Liver (tissue), 9 donors: ENCODE data around the gene TBL1X. TPM values are rescaled to one million over a fixed set of nuclear protein-coding genes. Genes with fewer than 3 reads are reported as not detected.

Source experiments
- DNase-seq: peaks from one replicate; pipeline ENCODE4 v3.0.0-alpha.2; 2017; ENCODE audit warnings: low spot score
- H3K27ac ChIP-seq, 2 donors: one replicate each; pipeline ENCODE4 v1.7.0; 2013; ENCODE audit warnings: inconsistent platforms in 2 of 2, low read length in 2 of 2, control low read depth in 1 of 2, low read depth in 1 of 2, mild to moderate bottlenecking in 1 of 2
- H3K27me3 ChIP-seq, 4 donors: one replicate each; pipeline versions ENCODE4 v1.6.1 to v1.7.0; 2013; ENCODE audit warnings: low read length in 3 of 4, inconsistent platforms in 1 of 4, mild to moderate bottlenecking in 1 of 4, moderate library complexity in 1 of 4; ENCODE audit not compliant: control insufficient read depth in 4 of 4, insufficient read depth in 4 of 4
- H3K36me3 ChIP-seq, 4 donors: one replicate each; pipeline versions ENCODE4 v1.6.1 to v1.7.0; 2013; ENCODE audit warnings: low read length in 3 of 4, mild to moderate bottlenecking in 3 of 4, low read depth in 1 of 4, moderate library complexity in 1 of 4; ENCODE audit not compliant: control insufficient read depth in 4 of 4, insufficient read depth in 3 of 4
- H3K4me1 ChIP-seq, 4 donors: one replicate each; pipeline versions ENCODE4 v1.6.1 to v1.7.0; 2013; ENCODE audit warnings: low read length in 3 of 4, mild to moderate bottlenecking in 3 of 4, moderate library complexity in 1 of 4; ENCODE audit not compliant: control insufficient read depth in 4 of 4, insufficient read depth in 4 of 4
- H3K4me3 ChIP-seq, 3 donors: one replicate each; pipeline versions ENCODE4 v1.6.1 to v1.7.0; 2013; ENCODE audit warnings: low read length in 3 of 3, control low read depth in 1 of 3, low read depth in 1 of 3, mild to moderate bottlenecking in 1 of 3
- H3K9ac ChIP-seq, 2 donors: one replicate each; pipeline ENCODE4 v1.7.0; 2013; ENCODE audit warnings: low read length in 2 of 2, mild to moderate bottlenecking in 2 of 2, moderate library complexity in 2 of 2, control low read depth in 1 of 2, low read depth in 1 of 2
- H3K9me3 ChIP-seq, 4 donors: one replicate each; pipeline versions ENCODE4 v1.6.1 to v1.7.0; 2013; ENCODE audit warnings: low read length in 3 of 4; ENCODE audit not compliant: control insufficient read depth in 4 of 4
- EGR1 ChIP-seq, 2 donors: IDR thresholded peaks; 2 replicates each; pipeline ENCODE4 v1.6.1; 2016 to 2018; ENCODE audit warnings: antibody characterized with exemption in 2 of 2, low read depth in 2 of 2
- FOXA1 ChIP-seq: IDR thresholded peaks from 2 replicates; pipeline ENCODE4 v1.6.1; 2016; ENCODE audit warnings: antibody characterized with exemption
- FOXA2 ChIP-seq: IDR thresholded peaks from 2 replicates; pipeline ENCODE4 v1.6.1; 2016; ENCODE audit warnings: antibody characterized with exemption
- GABPA ChIP-seq, 2 donors: IDR thresholded peaks in 1 of 2; conservative IDR thresholded peaks in 1 of 2; 2 replicates each; pipeline ENCODE4 v1.6.1; 2016; ENCODE audit warnings: antibody characterized with exemption in 2 of 2, mild to moderate bottlenecking in 1 of 2, moderate library complexity in 1 of 2
- HNF4A ChIP-seq, 2 donors: conservative IDR thresholded peaks; 2 replicates each; pipeline ENCODE4 v1.6.1; 2016; ENCODE audit warnings: antibody characterized with exemption in 2 of 2, mild to moderate bottlenecking in 2 of 2
- HNF4G ChIP-seq: IDR thresholded peaks from 2 replicates; pipeline ENCODE4 v1.6.1; 2016; ENCODE audit warnings: antibody characterized with exemption
- JUND ChIP-seq, 2 donors: IDR thresholded peaks; 2 replicates each; pipeline ENCODE4 v1.6.1; 2016; ENCODE audit warnings: antibody characterized with exemption in 2 of 2
- NR2F2 ChIP-seq: IDR thresholded peaks from 2 replicates; pipeline ENCODE4 v1.6.1; 2016; ENCODE audit warnings: antibody characterized with exemption
- RAD21 ChIP-seq, 2 donors: IDR thresholded peaks; 2 replicates each; pipeline ENCODE4 v1.6.1; 2016; ENCODE audit warnings: antibody characterized with exemption in 2 of 2, mild to moderate bottlenecking in 2 of 2
- RXRA ChIP-seq, 2 donors: IDR thresholded peaks; 2 replicates each; pipeline ENCODE4 v1.6.1; 2017 to 2018; ENCODE audit warnings: antibody characterized with exemption in 2 of 2, mild to moderate bottlenecking in 1 of 2
- SP1 ChIP-seq: IDR thresholded peaks from 2 replicates; pipeline ENCODE4 v1.6.1; 2018; ENCODE audit warnings: antibody characterized with exemption, mild to moderate bottlenecking
- TAF1 ChIP-seq: conservative IDR thresholded peaks from 2 replicates; pipeline ENCODE4 v1.6.1; 2016; ENCODE audit warnings: antibody characterized with exemption, mild to moderate bottlenecking
- YY1 ChIP-seq: IDR thresholded peaks from 2 replicates; pipeline ENCODE4 v1.6.1; 2016; ENCODE audit warnings: antibody characterized with exemption, mild to moderate bottlenecking
- WGBS: extraction: QIAGEN DNeasy Blood & Tissue Kit; methylation state at CpG from one replicate; pipeline ENCODE4 v1.1.7; 2013; 5-methylcytosine and 5-hydroxymethylcytosine counted together
- polyA plus RNA-seq, 2 donors: library from polyadenylated mRNA; stranded (reverse) in 1 of 2; unstranded in 1 of 2; fragments of 200-250 nt in 1 of 2; fragments of >200 nt in 1 of 2; fragmentation: Nextera tagmentation in 1 of 2; extraction: Ambion mirVana in 1 of 2; gene quantifications; one replicate each; pipeline versions ENCODE4 v1.2.1 to v1.2.3, GENCODE V29; 2013 to 2015
- total RNA-seq, 2 donors: library from RNA; depleted of rRNA; stranded (reverse); fragments of >200 nt; gene quantifications; one replicate each; pipeline ENCODE4 v1.2.3, GENCODE V29; 2014
- TF ChIP-seq, protein P1 (sequence below): IDR thresholded peaks from 2 replicates; pipeline ENCODE4 v1.6.1; 2016; ENCODE audit warnings: antibody characterized with exemption
- TF ChIP-seq, protein P2 (sequence below): IDR thresholded peaks from 2 replicates; pipeline ENCODE4 v1.6.1; 2016; ENCODE audit warnings: antibody characterized with exemption, mild to moderate bottlenecking
- TF ChIP-seq, protein P3 (sequence below): fragments of 150-350 bp; IDR thresholded peaks from 2 replicates; pipeline ENCODE4 v1.5.1; 2017; ENCODE audit warnings: improper control_type of control experiment, low read depth, low read length; ENCODE audit not compliant: missing input control
- TF ChIP-seq, protein P4 (sequence below): IDR thresholded peaks from 2 replicates; pipeline ENCODE4 v1.6.1; 2016; ENCODE audit warnings: antibody characterized with exemption
- TF ChIP-seq, protein P5 (sequence below): IDR thresholded peaks from 2 replicates; pipeline ENCODE4 v1.6.1; 2016; ENCODE audit warnings: antibody characterized with exemption
- donor health status: healthy.
- donor health status: healthy.
- donor health status: healthy.
- donor health status: healthy.
- donor health status: healthy.

Gene TBL1X
- total and polyA plus RNA-seq, 4 donors: 11.2 to 15.1 (median 11.8) TPM

DNA sequence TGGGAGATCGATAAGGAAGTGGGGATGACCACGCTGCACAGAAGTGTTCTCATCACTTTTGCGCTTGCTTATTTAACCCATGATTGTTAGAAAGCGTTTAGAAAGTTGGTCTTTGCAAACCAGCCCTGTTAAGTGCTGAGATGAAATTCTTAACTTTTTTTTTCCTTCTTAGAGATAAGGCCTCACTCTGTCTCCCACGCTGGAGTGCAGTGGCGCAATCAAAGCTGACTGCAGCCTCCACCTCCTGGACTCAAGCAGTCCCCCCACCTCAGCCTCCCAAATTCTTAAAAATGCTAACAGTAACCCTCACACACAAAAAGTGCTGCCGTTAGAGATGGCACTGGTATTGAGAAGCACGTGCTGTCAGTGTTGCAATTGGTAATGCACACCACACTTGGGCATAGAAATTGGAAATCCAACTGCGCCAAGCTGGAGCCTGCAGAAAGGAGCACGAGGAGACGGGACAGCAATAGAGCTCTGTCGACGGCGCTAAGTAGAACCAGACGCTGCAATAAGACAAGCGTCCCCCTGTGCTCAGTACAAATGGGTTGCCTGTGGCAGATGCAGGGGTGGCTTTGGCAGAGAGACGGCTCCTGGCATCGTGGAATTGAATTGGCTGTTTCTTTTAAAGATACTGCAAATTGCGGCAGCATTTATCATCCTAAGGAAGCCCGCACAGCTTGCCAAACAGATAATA is 113.4 kb downstream of the TBL1X start:
- DNase-seq: no peak
- TF ChIP-seq FOXA1 (no peak), GABPA (IDR thresholded peaks at IDR 0.05 in 1 of 2, conservative IDR thresholded peaks at IDR 0.05 in 1 of 2) (no peak), RXRA (IDR thresholded peaks at IDR 0.05) (no peak), HNF4G (no peak), EGR1 (IDR thresholded peaks at IDR 0.05; ENCODE audit: low read depth in 2 of 2) (no peak), TAF1 (no peak), FOXA2 (no peak), NR2F2 (no peak), JUND (IDR thresholded peaks at IDR 0.05) (no peak), YY1 (no peak), SP1 (no peak), RAD21 (IDR thresholded peaks at IDR 0.05) (no peak), HNF4A (conservative IDR thresholded peaks at IDR 0.05) (no peak)
- TF ChIP-seq, protein P1, sequence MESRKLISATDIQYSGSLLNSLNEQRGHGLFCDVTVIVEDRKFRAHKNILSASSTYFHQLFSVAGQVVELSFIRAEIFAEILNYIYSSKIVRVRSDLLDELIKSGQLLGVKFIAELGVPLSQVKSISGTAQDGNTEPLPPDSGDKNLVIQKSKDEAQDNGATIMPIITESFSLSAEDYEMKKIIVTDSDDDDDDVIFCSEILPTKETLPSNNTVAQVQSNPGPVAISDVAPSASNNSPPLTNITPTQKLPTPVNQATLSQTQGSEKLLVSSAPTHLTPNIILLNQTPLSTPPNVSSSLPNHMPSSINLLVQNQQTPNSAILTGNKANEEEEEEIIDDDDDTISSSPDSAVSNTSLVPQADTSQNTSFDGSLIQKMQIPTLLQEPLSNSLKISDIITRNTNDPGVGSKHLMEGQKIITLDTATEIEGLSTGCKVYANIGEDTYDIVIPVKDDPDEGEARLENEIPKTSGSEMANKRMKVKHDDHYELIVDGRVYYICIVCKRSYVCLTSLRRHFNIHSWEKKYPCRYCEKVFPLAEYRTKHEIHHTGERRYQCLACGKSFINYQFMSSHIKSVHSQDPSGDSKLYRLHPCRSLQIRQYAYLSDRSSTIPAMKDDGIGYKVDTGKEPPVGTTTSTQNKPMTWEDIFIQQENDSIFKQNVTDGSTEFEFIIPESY: no peak
- TF ChIP-seq, protein P2, sequence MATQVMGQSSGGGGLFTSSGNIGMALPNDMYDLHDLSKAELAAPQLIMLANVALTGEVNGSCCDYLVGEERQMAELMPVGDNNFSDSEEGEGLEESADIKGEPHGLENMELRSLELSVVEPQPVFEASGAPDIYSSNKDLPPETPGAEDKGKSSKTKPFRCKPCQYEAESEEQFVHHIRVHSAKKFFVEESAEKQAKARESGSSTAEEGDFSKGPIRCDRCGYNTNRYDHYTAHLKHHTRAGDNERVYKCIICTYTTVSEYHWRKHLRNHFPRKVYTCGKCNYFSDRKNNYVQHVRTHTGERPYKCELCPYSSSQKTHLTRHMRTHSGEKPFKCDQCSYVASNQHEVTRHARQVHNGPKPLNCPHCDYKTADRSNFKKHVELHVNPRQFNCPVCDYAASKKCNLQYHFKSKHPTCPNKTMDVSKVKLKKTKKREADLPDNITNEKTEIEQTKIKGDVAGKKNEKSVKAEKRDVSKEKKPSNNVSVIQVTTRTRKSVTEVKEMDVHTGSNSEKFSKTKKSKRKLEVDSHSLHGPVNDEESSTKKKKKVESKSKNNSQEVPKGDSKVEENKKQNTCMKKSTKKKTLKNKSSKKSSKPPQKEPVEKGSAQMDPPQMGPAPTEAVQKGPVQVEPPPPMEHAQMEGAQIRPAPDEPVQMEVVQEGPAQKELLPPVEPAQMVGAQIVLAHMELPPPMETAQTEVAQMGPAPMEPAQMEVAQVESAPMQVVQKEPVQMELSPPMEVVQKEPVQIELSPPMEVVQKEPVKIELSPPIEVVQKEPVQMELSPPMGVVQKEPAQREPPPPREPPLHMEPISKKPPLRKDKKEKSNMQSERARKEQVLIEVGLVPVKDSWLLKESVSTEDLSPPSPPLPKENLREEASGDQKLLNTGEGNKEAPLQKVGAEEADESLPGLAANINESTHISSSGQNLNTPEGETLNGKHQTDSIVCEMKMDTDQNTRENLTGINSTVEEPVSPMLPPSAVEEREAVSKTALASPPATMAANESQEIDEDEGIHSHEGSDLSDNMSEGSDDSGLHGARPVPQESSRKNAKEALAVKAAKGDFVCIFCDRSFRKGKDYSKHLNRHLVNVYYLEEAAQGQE: no peak
- TF ChIP-seq, protein P3, sequence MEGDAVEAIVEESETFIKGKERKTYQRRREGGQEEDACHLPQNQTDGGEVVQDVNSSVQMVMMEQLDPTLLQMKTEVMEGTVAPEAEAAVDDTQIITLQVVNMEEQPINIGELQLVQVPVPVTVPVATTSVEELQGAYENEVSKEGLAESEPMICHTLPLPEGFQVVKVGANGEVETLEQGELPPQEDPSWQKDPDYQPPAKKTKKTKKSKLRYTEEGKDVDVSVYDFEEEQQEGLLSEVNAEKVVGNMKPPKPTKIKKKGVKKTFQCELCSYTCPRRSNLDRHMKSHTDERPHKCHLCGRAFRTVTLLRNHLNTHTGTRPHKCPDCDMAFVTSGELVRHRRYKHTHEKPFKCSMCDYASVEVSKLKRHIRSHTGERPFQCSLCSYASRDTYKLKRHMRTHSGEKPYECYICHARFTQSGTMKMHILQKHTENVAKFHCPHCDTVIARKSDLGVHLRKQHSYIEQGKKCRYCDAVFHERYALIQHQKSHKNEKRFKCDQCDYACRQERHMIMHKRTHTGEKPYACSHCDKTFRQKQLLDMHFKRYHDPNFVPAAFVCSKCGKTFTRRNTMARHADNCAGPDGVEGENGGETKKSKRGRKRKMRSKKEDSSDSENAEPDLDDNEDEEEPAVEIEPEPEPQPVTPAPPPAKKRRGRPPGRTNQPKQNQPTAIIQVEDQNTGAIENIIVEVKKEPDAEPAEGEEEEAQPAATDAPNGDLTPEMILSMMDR: no peak
- TF ChIP-seq, protein P4, sequence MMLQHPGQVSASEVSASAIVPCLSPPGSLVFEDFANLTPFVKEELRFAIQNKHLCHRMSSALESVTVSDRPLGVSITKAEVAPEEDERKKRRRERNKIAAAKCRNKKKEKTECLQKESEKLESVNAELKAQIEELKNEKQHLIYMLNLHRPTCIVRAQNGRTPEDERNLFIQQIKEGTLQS: no peak
- TF ChIP-seq, protein P5, sequence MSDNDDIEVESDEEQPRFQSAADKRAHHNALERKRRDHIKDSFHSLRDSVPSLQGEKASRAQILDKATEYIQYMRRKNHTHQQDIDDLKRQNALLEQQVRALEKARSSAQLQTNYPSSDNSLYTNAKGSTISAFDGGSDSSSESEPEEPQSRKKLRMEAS: no peak
- no peaks in the 10 kb centered on the region for H3K27me3 ChIP-seq
- no peak overlapping the region for H3K9ac ChIP-seq
- peaks cover 0 to 16% (median 9%) of the 10 kb centered on the region in 4 donors for H3K4me1 ChIP-seq
- no peaks in the 10 kb centered on the region for H3K36me3 ChIP-seq
- no peak overlapping the region for H3K4me3 ChIP-seq
- no peaks in the 10 kb centered on the region for H3K9me3 ChIP-seq
- WGBS: 87% methylated on average over 20 of the region's 20 CpGs
- no peak overlapping the region for H3K27ac ChIP-seq
